SK-N-SH (cell line): ENCODE measurements around the gene KCNT1. TPM values are rescaled to one million over a fixed set of nuclear protein-coding genes. Genes with fewer than 3 reads are reported as not detected.

Experiments
- CTCF ChIA-PET: fragments of 300-600, 350-600 bp; formaldehyde crosslinking; extraction: SDS; loops from one replicate; lab custom pipeline; 2021; lab: Yijun Ruan, JAX
- POLR2A ChIA-PET: fragments of 350-600 bp; sonication (Branson Sonifier 250); formaldehyde crosslinking; extraction: SDS; loops from one replicate; lab custom pipeline; 2020; ENCODE audit warnings: antibody characterized with exemption, inconsistent platforms; lab: Yijun Ruan, JAX
- DNase-seq: peaks from one replicate; pipeline ENCODE4 v3.0.0; 2012
- H2AFZ ChIP-seq: fragments of 200-600 bp; sonication (generic); 2 replicates; pipeline ENCODE4 v1.8.1; 2016; ENCODE audit warnings: antibody characterized with exemption, mild to moderate bottlenecking, low read depth
- H3F3A ChIP-seq: fragments of 200-600 bp; sonication (generic); replicated peaks from 2 replicates; pipeline ENCODE3; 2016; ENCODE audit warnings: antibody characterized with exemption, mild to moderate bottlenecking; ENCODE audit not compliant: insufficient read depth
- H3K27ac ChIP-seq, 2 experiments: fragments of 200-500 bp in 1 of 2; fragments of 200-600 bp in 1 of 2; sonication (Bioruptor generic) in 1 of 2; sonication (generic), shearing (Covaris generic) in 1 of 2; 2 replicates each; pipeline versions ENCODE4 v1.5.1 to v1.6.1; 2014 to 2016; ENCODE audit warnings: low read depth in 2 of 2, inconsistent platforms in 1 of 2, low read length in 1 of 2, mild to moderate bottlenecking in 1 of 2, mixed read lengths in 1 of 2
- H3K27me3 ChIP-seq: fragments of 200-600 bp; sonication (generic), shearing (Covaris generic); 2 replicates; pipeline ENCODE4 v1.6.1; 2016; ENCODE audit warnings: mixed run types; ENCODE audit not compliant: insufficient read depth
- H3K36me3 ChIP-seq, 2 experiments: fragments of 200-500 bp in 1 of 2; fragments of 200-600 bp in 1 of 2; sonication (Bioruptor generic) in 1 of 2; sonication (generic) in 1 of 2; replicated peaks in 1 of 2; 2 replicates each; pipeline versions ENCODE3 to v1.5.1; 2014 to 2016; ENCODE audit warnings: low read length in 1 of 2, mild to moderate bottlenecking in 1 of 2; ENCODE audit not compliant: insufficient read depth in 2 of 2, control insufficient read depth in 1 of 2
- H3K4me1 ChIP-seq, 2 experiments: fragments of 200-500 bp in 1 of 2; fragments of 200-600 bp in 1 of 2; sonication (Bioruptor generic) in 1 of 2; sonication (generic), shearing (Covaris generic) in 1 of 2; 2 replicates each; pipeline versions ENCODE4 v1.5.1 to v1.6.1; 2014 to 2016; ENCODE audit warnings: low read depth in 1 of 2, low read length in 1 of 2, mixed run types in 1 of 2; ENCODE audit not compliant: insufficient read depth in 2 of 2, control insufficient read depth in 1 of 2
- H3K4me2 ChIP-seq: fragments of 200-600 bp; sonication (generic), shearing (Covaris generic); 2 replicates; pipeline ENCODE4 v1.6.1; 2017; ENCODE audit warnings: mixed run types
- H3K4me3 ChIP-seq, 2 experiments: fragments of 200-500 bp in 1 of 2; fragments of 200-600 bp in 1 of 2; sonication (Bioruptor generic) in 1 of 2; sonication (generic), shearing (Covaris generic) in 1 of 2; 2 replicates each; pipeline versions ENCODE4 v1.5.1 to v1.8.1; 2014 to 2016; ENCODE audit warnings: low read depth in 2 of 2, inconsistent platforms in 1 of 2, low read length in 1 of 2, mild to moderate bottlenecking in 1 of 2, mixed read lengths in 1 of 2, moderate library complexity in 1 of 2
- H3K79me2 ChIP-seq: fragments of 200-600 bp; sonication (generic); 2 replicates; pipeline ENCODE4 v1.8.1; 2017; ENCODE audit warnings: mild to moderate bottlenecking; ENCODE audit not compliant: insufficient read depth
- H3K9ac ChIP-seq: fragments of 200-600 bp; sonication (generic); 2 replicates; pipeline ENCODE4 v1.6.1; 2017; ENCODE audit warnings: mixed run types
- H3K9me2 ChIP-seq: fragments of 200-600 bp; sonication (generic); 2 replicates; pipeline ENCODE4 v1.6.1; 2017; ENCODE audit warnings: mixed run types
- H3K9me3 ChIP-seq: fragments of 200-600 bp; sonication (generic); 2 replicates; pipeline ENCODE4 v1.6.1; 2017; ENCODE audit warnings: mixed run types, mild to moderate bottlenecking, moderate library complexity
- H4K20me1 ChIP-seq: fragments of 200-600 bp; sonication (generic); 2 replicates; pipeline ENCODE4 v1.6.1; 2017; ENCODE audit warnings: mild to moderate bottlenecking, mixed run types; ENCODE audit not compliant: insufficient read depth
- ELF1 ChIP-seq: IDR thresholded peaks from 2 replicates; pipeline ENCODE4 v1.4.0; 2012
- EZH2phosphoT487 ChIP-seq: fragments of 200-600 bp; sonication (generic); IDR thresholded peaks from 2 replicates; pipeline ENCODE4 v1.6.1; 2017; ENCODE audit warnings: low read depth, mixed run types, mild to moderate bottlenecking, antibody characterized with exemption, moderate library complexity, borderline replicate concordance
- GABPA ChIP-seq: IDR thresholded peaks from 2 replicates; pipeline ENCODE4 v1.4.0; 2012; ENCODE audit warnings: low read depth, mild to moderate bottlenecking
- GATA2 ChIP-seq: sonication (generic); formaldehyde crosslinking; IDR thresholded peaks from 2 replicates; pipeline ENCODE4 v1.5.0; 2020; ENCODE audit warnings: mild to moderate bottlenecking, missing genetic modification reagents
- JUND ChIP-seq: IDR thresholded peaks from 2 replicates; pipeline ENCODE4 v1.4.0; 2012
- MAX ChIP-seq: IDR thresholded peaks from 2 replicates; pipeline ENCODE4 v1.4.0; 2012; ENCODE audit warnings: low read depth
- MXI1 ChIP-seq: IDR thresholded peaks from 2 replicates; pipeline ENCODE4 v1.6.1; 2012; ENCODE audit warnings: mild to moderate bottlenecking, low read depth, low read length, improper control_type of control experiment
- NRF1 ChIP-seq: IDR thresholded peaks from 2 replicates; pipeline ENCODE4 v1.6.1; 2012; ENCODE audit warnings: low read depth, mild to moderate bottlenecking, low read length
- POLR2AphosphoS5 ChIP-seq: IDR thresholded peaks from 2 replicates; pipeline ENCODE4 v1.6.1; 2012; ENCODE audit warnings: low read depth, low read length
- RCOR1 ChIP-seq: fragments of 150-350 bp; IDR thresholded peaks from 2 replicates; pipeline ENCODE4 v1.6.1; 2017; ENCODE audit warnings: antibody characterized with exemption, low read length
- RFX5 ChIP-seq: IDR thresholded peaks from 2 replicates; pipeline ENCODE4 v1.6.1; 2012; ENCODE audit warnings: mild to moderate bottlenecking, improper control_type of control experiment, low read length
- RXRA ChIP-seq: IDR thresholded peaks from 2 replicates; pipeline ENCODE4 v1.4.0; 2012; ENCODE audit warnings: low read depth, mild to moderate bottlenecking, borderline replicate concordance
- TCF12 ChIP-seq: IDR thresholded peaks from 2 replicates; pipeline ENCODE4 v1.4.0; 2012
- TEAD4 ChIP-seq: IDR thresholded peaks from 2 replicates; pipeline ENCODE4 v1.4.0; 2012; ENCODE audit warnings: mild to moderate bottlenecking, borderline replicate concordance; ENCODE audit not compliant: insufficient read depth
- WGBS: methylation state at CpG from one replicate; pipeline ENCODE4 v1.1.6; 2017; ENCODE audit warnings: low lambda C conversion rate; 5-methylcytosine and 5-hydroxymethylcytosine counted together
- polyA plus RNA-seq, 3 experiments: library from polyadenylated mRNA; depleted of rRNA; stranded (reverse); fragments of >200 nt; gene quantifications; 2 replicates each; pipeline ENCODE4 v1.2.3, GENCODE V29; 2012
- TF ChIP-seq, protein P1 (sequence below): IDR thresholded peaks from 2 replicates; pipeline ENCODE4 v1.4.0; 2012; ENCODE audit warnings: low read depth, borderline replicate concordance
- TF ChIP-seq, protein P2 (sequence below): fragments of 150-350 bp; IDR thresholded peaks from 2 replicates; pipeline ENCODE4 v1.6.1; 2017; ENCODE audit warnings: antibody characterized with exemption, low read length, low read depth, borderline replicate concordance
- TF ChIP-seq, protein P3 (sequence below): IDR thresholded peaks from 2 replicates; pipeline ENCODE4 v1.4.0; 2012; ENCODE audit warnings: low read depth, borderline replicate concordance

Gene KCNT1
- polyA plus RNA-seq, 1 of the 3 experiments (the other 2 are of a cell fraction): 0.08 TPM

DNA sequence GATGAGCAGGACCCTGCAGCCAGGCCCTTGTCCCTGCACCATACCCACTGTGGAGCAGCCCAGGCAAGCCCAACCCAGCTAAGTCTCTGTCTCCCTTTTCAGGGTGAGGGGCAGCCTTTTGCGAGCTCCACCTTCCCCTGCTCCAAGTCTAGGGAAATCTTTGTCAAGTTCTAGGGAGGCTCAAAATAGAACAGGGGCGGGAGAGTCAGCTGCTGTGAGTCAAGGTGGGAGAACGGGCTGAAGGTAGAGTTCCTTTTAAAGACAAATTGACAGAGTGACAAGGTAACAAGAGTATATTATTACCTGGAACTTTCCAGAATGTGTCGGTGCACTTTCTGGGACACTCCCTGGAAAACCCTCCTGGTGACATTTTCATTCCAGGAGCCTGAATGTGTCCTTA lies 64.7 kb downstream of the KCNT1 start (continued):
- TF ChIP-seq ELF1 (no peak), TCF12 (no peak), POLR2AphosphoS5 (no peak), JUND (no peak)
- TF ChIP-seq, all 33 proteins: peak for 0

DNA sequence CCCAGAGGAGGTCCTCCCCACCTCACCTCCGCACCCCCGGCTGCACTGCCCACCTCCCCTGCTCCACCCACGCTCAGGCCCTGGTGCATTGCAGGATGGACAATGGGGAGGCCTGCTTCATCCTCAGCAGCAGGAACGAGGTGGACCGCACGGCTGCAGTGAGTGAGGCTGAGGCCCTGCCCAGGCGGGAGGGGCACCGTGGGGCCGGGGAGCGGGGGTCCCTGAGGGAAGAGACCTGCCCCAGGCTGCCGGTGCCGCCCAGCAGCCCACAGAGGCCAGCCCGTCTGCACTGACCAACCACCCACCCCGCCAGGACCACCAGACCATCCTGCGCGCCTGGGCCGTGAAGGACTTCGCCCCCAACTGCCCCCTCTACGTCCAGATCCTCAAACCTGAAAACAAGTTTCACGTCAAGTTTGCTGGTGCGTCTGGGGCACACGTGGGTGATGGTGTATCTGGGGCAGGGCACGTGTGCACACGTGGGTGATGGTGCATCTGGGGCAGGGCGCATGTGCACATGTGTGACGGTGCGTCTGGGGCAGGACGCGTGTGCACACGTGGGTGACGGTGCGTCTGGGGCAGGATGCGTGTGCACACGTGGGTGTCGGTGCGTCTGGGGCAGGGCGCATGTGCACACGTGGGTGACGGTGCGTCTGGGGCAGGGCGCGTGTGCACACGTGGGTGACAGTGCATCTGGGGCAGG lies 66.7 kb downstream of the KCNT1 start:
- H4K20me1 ChIP-seq: no peaks in the 10 kb centered on the region
- no peak overlapping the region for H3K9ac ChIP-seq
- CTCF ChIA-PET: no interaction called here
- H2AFZ ChIP-seq: no peak overlapping the region
- no peak overlapping the region for H3K4me2 ChIP-seq
- no peak for TF ChIP-seq MAX
- TF ChIP-seq GATA2: no peak
- no peak for TF ChIP-seq EZH2phosphoT487
- TF ChIP-seq, protein P1, sequence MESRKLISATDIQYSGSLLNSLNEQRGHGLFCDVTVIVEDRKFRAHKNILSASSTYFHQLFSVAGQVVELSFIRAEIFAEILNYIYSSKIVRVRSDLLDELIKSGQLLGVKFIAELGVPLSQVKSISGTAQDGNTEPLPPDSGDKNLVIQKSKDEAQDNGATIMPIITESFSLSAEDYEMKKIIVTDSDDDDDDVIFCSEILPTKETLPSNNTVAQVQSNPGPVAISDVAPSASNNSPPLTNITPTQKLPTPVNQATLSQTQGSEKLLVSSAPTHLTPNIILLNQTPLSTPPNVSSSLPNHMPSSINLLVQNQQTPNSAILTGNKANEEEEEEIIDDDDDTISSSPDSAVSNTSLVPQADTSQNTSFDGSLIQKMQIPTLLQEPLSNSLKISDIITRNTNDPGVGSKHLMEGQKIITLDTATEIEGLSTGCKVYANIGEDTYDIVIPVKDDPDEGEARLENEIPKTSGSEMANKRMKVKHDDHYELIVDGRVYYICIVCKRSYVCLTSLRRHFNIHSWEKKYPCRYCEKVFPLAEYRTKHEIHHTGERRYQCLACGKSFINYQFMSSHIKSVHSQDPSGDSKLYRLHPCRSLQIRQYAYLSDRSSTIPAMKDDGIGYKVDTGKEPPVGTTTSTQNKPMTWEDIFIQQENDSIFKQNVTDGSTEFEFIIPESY: no peak
- TF ChIP-seq MXI1: no peak
- no peak for TF ChIP-seq RXRA
- TF ChIP-seq RFX5: no peak
- TF ChIP-seq NRF1: no peak
- 77% methylated on average over 30 of the region's 43 CpGs for WGBS
- no peaks in the 10 kb centered on the region for H3K27me3 ChIP-seq
- POLR2A ChIA-PET: no interaction called here
- no peaks in the 10 kb centered on the region for H3K9me3 ChIP-seq
- H3F3A ChIP-seq: no peaks in the 10 kb centered on the region
- no peaks in the 10 kb centered on the region for H3K36me3 ChIP-seq
- no peak overlapping the region for H3K4me3 ChIP-seq
- no peak overlapping the region for H3K27ac ChIP-seq
- H3K79me2 ChIP-seq: no peaks in the 10 kb centered on the region
- DNase-seq: no peak
- no peaks in the 10 kb centered on the region for H3K4me1 ChIP-seq
- H3K9me2 ChIP-seq: no peaks in the 10 kb centered on the region

DNA sequence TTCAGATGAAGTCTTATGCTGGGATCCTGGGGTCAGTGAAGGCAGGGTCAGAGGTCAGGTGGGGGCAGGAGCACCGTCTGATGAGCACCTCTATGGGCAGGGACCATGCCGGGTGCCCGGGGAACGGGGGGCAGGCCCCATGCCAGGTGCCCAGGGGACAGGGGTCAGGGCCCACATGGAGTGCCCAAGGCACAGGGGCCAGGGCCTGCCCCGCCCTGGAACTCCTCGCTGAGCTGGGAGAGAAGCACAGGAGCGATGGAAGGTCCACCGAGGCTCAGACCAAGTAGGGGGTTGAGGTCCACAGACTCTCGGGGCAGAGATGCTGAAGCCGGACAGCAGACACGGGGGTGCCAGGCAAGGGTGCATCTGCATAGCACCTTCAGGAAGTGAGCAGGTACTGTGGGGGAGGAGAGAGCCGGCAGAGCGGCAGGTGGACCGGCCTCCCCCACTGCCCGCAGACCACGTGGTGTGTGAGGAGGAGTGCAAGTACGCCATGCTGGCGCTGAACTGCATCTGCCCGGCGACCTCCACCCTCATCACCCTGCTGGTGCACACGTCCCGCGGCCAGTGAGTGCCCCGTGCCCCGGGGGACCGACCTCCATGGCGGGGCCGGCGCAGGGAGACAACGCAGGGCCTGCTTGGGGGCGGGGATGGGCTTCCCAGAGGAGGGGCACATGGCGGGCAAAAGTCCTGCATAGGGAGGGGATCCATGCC lies 67.7 kb downstream of the KCNT1 start:
- Histone ChIP-seq H3K36me3 (no peaks in the 10 kb centered on the region), H3K79me2 (no peaks in the 10 kb centered on the region), H3K4me1 (no peaks in the 10 kb centered on the region), H3K27me3 (no peaks in the 10 kb centered on the region), H3F3A (no peaks in the 10 kb centered on the region), H3K4me3 (no peak overlapping the region), H3K9me2 (no peaks in the 10 kb centered on the region), H3K9ac (no peak overlapping the region), H3K4me2 (no peak overlapping the region), H3K9me3 (no peaks in the 10 kb centered on the region), H3K27ac (no peak overlapping the region), H4K20me1 (no peaks in the 10 kb centered on the region), H2AFZ (no peak overlapping the region)
- ChIA-PET POLR2A (no interaction called here), CTCF (no interaction called here)
- TF ChIP-seq GABPA: no peak
- no peak for TF ChIP-seq TEAD4
- TF ChIP-seq, protein P2, sequence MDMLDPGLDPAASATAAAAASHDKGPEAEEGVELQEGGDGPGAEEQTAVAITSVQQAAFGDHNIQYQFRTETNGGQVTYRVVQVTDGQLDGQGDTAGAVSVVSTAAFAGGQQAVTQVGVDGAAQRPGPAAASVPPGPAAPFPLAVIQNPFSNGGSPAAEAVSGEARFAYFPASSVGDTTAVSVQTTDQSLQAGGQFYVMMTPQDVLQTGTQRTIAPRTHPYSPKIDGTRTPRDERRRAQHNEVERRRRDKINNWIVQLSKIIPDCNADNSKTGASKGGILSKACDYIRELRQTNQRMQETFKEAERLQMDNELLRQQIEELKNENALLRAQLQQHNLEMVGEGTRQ: no peak
- no peak for TF ChIP-seq RCOR1
- TF ChIP-seq, protein P3, sequence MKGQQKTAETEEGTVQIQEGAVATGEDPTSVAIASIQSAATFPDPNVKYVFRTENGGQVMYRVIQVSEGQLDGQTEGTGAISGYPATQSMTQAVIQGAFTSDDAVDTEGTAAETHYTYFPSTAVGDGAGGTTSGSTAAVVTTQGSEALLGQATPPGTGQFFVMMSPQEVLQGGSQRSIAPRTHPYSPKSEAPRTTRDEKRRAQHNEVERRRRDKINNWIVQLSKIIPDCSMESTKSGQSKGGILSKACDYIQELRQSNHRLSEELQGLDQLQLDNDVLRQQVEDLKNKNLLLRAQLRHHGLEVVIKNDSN: no peak
- WGBS: 82% methylated on average over 21 of the region's 32 CpGs
- DNase-seq: no peak
